Gastroesophageal sphincter (tissue), 2 donors: Measurements from ENCODE around the gene CLSTN2.

Source experiments
- POLR2A ChIP-seq, 2 donors: fragments of 450-650 bp; IDR thresholded peaks; one replicate each; pipeline ENCODE4 v1.6.1; 2017; ENCODE audit warnings: antibody characterized with exemption in 2 of 2, mild to moderate bottlenecking in 2 of 2, moderate library complexity in 1 of 2
- POLR2AphosphoS5 ChIP-seq: sonication (generic); formaldehyde crosslinking; IDR thresholded peaks from one replicate; pipeline ENCODE4 v1.6.1; 2017; ENCODE audit warnings: antibody characterized with exemption

GRCh38 chr3:140395134-140396075, 460.4 kb downstream of the CLSTN2 start:
- TF ChIP-seq POLR2A (IDR thresholded peaks at IDR 0.05) (no peak), POLR2AphosphoS5 (no peak)
